Muscle layer of duodenum (tissue), 2 donors: ENCODE measurements around the gene TLCD5.

Experiments used
- H3K27ac ChIP-seq: one replicate; pipeline ENCODE4 v1.7.0; 2013; ENCODE audit warnings: mild to moderate bottlenecking, low read length
- H3K27me3 ChIP-seq: one replicate; pipeline ENCODE4 v1.7.0; 2013; ENCODE audit warnings: low read depth, mild to moderate bottlenecking, control low read depth, low read length
- H3K36me3 ChIP-seq, 2 donors: one replicate each; pipeline ENCODE4 v1.7.0; 2013; ENCODE audit warnings: low read length in 2 of 2, control low read depth in 1 of 2, mild to moderate bottlenecking in 1 of 2; ENCODE audit not compliant: insufficient read depth in 2 of 2, control insufficient read depth in 1 of 2
- H3K4me1 ChIP-seq, 2 donors: one replicate each; pipeline ENCODE4 v1.7.0; 2013; ENCODE audit warnings: low read length in 2 of 2, mild to moderate bottlenecking in 2 of 2, control low read depth in 1 of 2, moderate library complexity in 1 of 2; ENCODE audit not compliant: insufficient read depth in 2 of 2, control insufficient read depth in 1 of 2
- H3K4me3 ChIP-seq, 2 donors: one replicate each; pipeline ENCODE4 v1.7.0; 2013; ENCODE audit warnings: low read length in 2 of 2, low read depth in 1 of 2, mild to moderate bottlenecking in 1 of 2
- H3K9me3 ChIP-seq, 2 donors: one replicate each; pipeline ENCODE4 v1.7.0; 2013; ENCODE audit warnings: low read length in 2 of 2, control low read depth in 1 of 2, mild to moderate bottlenecking in 1 of 2; ENCODE audit not compliant: control insufficient read depth in 1 of 2
- donor health status: healthy.

TLCD5 gene

DNA sequence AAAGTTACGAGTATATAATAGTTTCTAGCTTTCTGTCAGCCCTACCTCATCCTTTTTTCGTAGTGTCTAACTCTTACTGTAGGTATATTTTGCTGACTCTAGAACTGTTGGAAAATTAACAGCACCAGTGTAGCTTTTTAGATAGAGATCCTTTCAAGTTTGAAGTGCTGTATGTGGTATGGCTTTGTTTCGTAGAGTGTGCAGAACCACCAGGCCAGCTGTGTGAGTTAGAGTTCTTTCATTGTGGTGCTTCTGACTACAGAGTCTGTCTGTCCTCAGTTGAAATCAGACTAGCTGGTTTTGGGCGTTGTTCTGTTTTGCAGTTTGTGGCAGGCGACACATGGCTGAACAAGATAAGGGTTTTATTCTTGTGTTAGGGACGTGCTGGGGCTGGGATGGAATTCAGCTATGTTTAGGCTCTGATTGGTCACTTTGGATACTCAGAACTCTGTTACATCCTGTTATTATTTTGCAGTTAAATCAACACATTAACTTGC lies 14.3 kb downstream of the TLCD5 start:
- peak overlapping the region; percentile 67 for H3K27ac ChIP-seq
- peaks cover 0 to 20% of the 10 kb centered on the region in 2 donors for H3K36me3 ChIP-seq
- no peaks in the 10 kb centered on the region for H3K27me3 ChIP-seq
- H3K4me3 ChIP-seq = peak overlapping the region; percentile 90 to 99
- H3K9me3 ChIP-seq = no peaks in the 10 kb centered on the region
- H3K4me1 ChIP-seq = peaks cover 17 to 47% of the 10 kb centered on the region in 2 donors

DNA sequence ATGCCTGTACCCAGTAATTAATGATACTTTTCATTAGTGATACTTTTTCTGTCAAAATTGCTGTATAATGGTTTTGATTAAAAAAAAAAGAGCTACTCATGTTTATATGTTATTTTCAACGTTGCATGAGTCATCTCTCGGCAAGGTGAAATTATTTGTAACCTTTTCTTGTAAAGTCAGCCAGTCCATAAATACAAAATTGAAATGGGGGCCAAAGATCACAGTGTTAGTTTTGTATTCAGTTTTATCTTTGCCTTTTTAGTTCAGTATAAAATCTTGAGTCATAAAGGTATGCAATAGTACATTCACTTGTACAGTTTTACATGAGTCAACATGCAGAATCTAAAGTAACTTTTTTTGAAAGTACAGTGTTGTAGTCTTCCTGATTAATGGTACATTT lies 15.4 kb downstream of the TLCD5 start:
- Histone ChIP-seq H3K27me3 (no peaks in the 10 kb centered on the region), H3K4me1 (peaks cover 18 to 53% of the 10 kb centered on the region in 2 donors), H3K9me3 (no peaks in the 10 kb centered on the region), H3K36me3 (peaks cover 0 to 15% of the 10 kb centered on the region in 2 donors), H3K27ac (peak overlapping the region; percentile 67), H3K4me3 (no peak overlapping the region)

DNA sequence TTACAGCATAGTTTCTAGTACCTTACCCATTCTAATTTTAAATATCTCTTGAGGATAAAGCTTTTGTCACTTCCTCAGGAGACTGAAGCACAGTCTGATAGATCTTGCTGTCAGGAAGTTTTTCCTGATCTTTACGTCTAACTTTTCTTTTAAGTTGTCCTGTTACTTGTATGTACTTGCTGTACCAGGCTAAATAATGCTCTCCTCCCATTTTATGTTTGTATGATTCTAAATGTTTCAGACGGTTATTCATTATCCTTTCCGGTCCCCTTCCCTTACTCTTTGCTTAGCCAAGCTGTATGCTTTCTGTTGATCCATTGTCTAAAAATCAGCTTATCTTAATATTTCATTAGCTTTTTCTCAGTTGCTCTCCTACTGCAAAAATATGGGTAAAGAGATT lies 17.1 kb downstream of the TLCD5 start:
- Histone ChIP-seq H3K4me1 (peaks cover 23 to 68% of the 10 kb centered on the region in 2 donors), H3K36me3 (peaks cover 0 to under 1% of the 10 kb centered on the region in 2 donors), H3K9me3 (no peaks in the 10 kb centered on the region), H3K27ac (no peak overlapping the region), H3K27me3 (no peaks in the 10 kb centered on the region), H3K4me3 (no peak overlapping the region)

DNA sequence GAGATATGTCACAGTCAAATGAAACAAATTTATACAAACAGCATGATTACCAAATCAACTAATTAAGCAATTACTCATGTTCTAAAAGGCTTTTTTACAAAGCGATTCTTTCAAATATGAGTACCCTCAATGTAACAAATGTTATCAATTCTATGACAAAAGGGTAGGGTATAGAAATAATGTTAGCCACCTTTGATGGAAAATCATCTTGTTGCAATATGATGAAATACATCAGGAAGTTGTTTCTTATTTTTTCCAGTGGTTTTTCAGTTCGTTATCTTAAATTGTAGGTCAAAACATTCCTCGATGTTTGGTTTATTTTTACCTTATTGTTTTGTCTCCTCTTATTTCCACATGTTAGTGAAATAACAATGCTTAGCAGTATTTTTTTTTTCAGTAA lies 17.6 kb downstream of the TLCD5 start:
- Histone ChIP-seq H3K36me3 (no peaks in the 10 kb centered on the region), H3K27ac (no peak overlapping the region), H3K4me1 (peaks cover 23 to 72% of the 10 kb centered on the region in 2 donors), H3K27me3 (no peaks in the 10 kb centered on the region), H3K9me3 (no peaks in the 10 kb centered on the region), H3K4me3 (no peak overlapping the region)

DNA sequence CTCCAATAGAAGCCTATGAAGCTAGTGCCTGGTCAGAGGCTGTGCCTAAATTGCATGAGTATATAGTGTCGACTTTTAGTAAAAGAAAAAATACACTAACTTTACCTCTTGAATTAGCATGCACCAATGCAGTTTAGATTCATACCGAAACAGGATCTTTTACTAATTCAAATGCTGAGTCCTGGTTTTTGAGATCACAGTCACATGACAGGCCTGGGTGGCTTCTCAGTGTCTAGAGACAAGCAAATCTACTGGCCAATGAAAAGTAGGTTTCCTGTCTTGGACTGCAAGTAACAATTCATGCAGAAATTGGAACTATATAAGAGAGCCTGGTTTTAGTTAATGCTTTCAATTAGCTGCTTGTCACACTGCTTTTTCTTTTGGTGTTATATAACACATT lies 18.3 kb downstream of the TLCD5 start:
- Histone ChIP-seq H3K4me1 (peaks cover 23 to 71% of the 10 kb centered on the region in 2 donors), H3K9me3 (no peaks in the 10 kb centered on the region), H3K27me3 (no peaks in the 10 kb centered on the region), H3K27ac (no peak overlapping the region), H3K4me3 (no peak overlapping the region), H3K36me3 (no peaks in the 10 kb centered on the region)

DNA sequence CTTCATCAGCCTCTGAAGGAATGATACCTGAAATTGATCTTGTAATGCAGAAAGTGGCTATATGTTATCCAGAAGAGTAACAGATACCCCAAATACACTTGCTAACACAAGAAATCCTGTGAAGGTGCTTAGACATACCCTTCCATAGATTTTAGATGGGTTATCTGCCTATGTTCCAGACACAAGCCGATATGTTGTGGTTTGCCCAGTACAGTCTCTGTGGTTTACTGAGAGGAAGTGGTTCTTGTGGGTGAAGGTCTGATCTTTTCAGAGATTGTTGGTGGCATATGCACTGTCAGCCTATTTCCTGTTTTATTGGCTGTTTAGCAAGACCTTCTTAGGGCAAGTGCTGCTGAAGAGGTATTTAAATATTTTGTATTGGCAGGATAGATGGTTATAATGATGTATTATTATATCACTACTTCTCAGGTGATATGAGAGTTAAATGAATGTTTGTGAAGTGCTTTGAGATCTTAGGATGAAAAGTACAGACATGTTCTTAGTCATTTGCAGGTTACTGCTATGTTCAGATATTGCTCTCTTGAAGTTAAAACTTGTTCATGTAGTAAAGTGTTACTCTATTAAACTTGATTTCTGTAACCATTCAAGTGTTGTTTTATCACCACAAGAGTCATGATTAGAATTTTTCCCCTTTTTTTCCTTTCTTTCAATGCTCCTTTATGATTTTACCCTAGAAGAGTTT lies 19.4 kb downstream of the TLCD5 start:
- Histone ChIP-seq H3K27ac (no peak overlapping the region), H3K4me1 (peaks cover 23 to 68% of the 10 kb centered on the region in 2 donors), H3K27me3 (no peaks in the 10 kb centered on the region), H3K36me3 (no peaks in the 10 kb centered on the region), H3K9me3 (no peaks in the 10 kb centered on the region), H3K4me3 (no peak overlapping the region)

DNA sequence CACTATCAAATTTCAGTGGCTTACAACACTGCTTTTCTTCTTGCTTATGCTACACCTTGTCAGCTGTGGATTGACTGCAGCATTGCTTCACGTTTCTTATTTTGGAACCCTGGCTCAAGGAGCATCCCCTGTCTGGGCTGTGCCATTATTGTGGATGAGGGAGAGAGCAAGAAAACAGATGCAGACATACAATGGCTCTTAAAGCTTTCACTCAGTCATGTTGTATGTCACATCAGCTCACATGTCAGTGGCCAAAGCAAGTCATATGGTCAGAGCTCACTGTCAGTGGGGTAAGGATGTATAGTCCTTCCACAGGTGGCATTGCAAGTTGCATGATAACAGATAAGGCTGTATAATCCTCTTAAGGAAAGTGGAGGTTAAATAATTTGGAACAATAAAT lies 21.1 kb downstream of the TLCD5 start:
- Histone ChIP-seq H3K9me3 (no peaks in the 10 kb centered on the region), H3K27me3 (no peaks in the 10 kb centered on the region), H3K4me1 (peaks cover 16 to 54% of the 10 kb centered on the region in 2 donors), H3K27ac (no peak overlapping the region), H3K4me3 (no peak overlapping the region), H3K36me3 (no peaks in the 10 kb centered on the region)

DNA sequence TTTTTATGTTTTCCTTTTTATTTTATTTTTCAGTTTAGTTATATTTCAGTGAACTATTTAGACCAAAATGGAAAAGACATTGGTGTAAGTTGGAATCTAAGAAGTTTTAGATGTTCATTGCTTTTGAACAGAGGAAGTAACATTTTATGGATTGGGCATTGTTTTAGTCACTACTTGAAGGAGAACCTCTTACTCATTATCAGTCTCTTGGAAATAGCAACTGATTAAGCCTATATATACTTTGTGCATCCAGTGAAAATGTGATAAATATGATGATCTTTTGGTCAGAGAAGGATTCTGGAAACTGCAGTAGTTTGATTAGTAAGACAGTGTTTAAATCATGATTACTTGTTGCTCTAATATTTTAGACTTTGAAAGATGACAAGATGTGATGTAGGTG lies 25.5 kb downstream of the TLCD5 start:
- Histone ChIP-seq H3K27ac (no peak overlapping the region), H3K4me3 (no peak overlapping the region), H3K4me1 (peaks cover 10 to 31% of the 10 kb centered on the region in 2 donors), H3K36me3 (no peaks in the 10 kb centered on the region), H3K27me3 (no peaks in the 10 kb centered on the region), H3K9me3 (no peaks in the 10 kb centered on the region)

DNA sequence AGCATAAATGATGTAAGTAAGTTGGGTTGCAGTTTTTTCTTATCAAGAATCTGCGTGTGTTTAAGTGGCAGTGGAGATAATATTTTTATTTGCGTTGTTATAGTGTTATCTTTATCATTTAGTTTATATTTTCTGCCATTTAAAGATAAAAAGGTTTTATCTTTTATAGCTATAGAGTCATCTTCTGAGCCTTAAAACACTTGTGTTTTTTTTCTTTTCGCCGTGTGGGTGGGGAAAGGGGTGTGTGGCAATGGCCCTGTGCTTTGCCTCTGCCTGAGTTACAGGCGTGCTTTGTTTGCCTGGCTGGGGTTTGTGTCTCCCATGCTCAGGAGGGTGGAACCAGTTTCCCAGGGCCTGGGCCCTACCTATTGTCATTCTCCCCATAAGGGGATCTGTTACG lies 27.3 kb downstream of the TLCD5 start:
- Histone ChIP-seq H3K9me3 (no peaks in the 10 kb centered on the region), H3K4me1 (peaks cover 4 to 14% of the 10 kb centered on the region in 2 donors), H3K36me3 (no peaks in the 10 kb centered on the region), H3K27ac (no peak overlapping the region), H3K4me3 (no peak overlapping the region), H3K27me3 (no peaks in the 10 kb centered on the region)

DNA sequence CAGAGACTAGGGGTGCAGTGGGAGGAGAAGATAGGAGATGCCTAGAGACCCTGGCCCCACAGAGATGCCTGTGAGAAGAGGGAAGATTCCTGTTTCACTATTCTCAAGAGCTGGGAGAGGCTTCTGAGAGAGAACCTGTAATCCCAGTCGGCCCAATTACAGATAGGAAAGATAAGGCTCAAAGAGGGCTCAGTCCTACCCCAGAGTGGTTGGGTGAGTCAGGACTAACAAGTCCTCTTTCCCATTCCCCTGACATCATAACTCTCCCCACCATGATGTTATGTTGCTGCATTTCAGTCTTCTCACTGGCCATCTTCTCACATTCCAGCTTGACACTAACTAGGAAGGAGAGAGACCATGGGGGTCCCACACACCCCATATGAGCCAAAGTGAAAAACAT lies 29.0 kb downstream of the TLCD5 start:
- Histone ChIP-seq H3K4me3 (no peak overlapping the region), H3K4me1 (peaks cover 4 to 8% of the 10 kb centered on the region in 2 donors), H3K9me3 (no peaks in the 10 kb centered on the region), H3K27ac (no peak overlapping the region), H3K36me3 (no peaks in the 10 kb centered on the region), H3K27me3 (no peaks in the 10 kb centered on the region)

DNA sequence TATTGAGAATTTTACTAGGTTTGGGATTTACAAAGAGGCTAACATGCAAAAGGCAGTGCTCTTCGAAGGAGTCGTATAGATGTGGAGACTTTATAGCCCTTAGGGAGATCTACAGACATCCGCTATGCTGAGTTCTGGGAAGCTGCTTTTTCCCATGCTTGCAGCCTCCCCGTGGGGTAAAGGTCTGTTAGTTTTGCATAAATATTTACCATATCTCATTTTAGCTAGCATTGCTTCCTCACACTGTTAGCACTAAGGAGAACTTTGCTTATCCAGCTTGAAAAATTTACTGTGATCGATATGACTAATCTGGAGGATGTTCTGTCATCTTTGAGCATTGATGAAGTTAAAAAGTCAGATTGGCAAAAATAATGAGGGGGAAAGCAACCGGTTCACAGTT lies 29.7 kb downstream of the TLCD5 start:
- no peak overlapping the region for H3K4me3 ChIP-seq
- H3K4me1 ChIP-seq = peaks cover 4 to 8% of the 10 kb centered on the region in 2 donors
- no peak overlapping the region for H3K27ac ChIP-seq
- H3K36me3 ChIP-seq = no peaks in the 10 kb centered on the region
- no peaks in the 10 kb centered on the region for H3K9me3 ChIP-seq
- no peaks in the 10 kb centered on the region for H3K27me3 ChIP-seq

DNA sequence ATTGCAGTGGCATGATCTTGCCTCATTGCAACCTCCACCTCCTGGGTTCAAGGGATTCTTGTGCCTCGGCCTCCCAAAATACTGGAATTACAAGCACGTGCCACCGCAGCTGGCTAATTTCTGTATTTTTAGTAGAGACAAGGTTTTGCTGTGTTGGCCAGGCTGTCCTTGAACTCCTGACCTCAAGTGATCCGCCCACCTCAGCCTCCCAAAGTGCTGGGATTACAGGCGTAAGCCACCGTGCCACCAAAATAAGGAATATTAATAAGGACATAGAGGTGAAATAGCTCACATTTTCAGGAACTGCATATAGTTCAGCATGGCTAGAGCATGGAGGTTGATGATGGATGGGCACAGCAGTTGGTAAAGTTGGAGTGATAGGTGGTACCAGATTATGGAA lies 32.5 kb downstream of the TLCD5 start:
- Histone ChIP-seq H3K27ac (no peak overlapping the region), H3K27me3 (no peaks in the 10 kb centered on the region), H3K4me3 (no peak overlapping the region), H3K4me1 (peaks cover 4 to 19% of the 10 kb centered on the region in 2 donors), H3K36me3 (no peaks in the 10 kb centered on the region), H3K9me3 (no peaks in the 10 kb centered on the region)
